Measurements from ENCODE around the gene RAPGEF4. TPM values are rescaled to one million over a fixed set of nuclear protein-coding genes. Genes with fewer than 3 reads are reported as not detected.

Gene RAPGEF4
- polyA plus RNA-seq, 12 donors: 2.1 to 16.7 (median 3.8) TPM; not detected in 1

GRCh38 chr2:172937884-172938712 lies 202.5 kb downstream of the RAPGEF4 start:
- DNase-seq: no peak

- DNase-seq: no peak
Measured at GRCh38 chr2:172938713-172939375, 203.2 kb downstream of the RAPGEF4 start.

GRCh38 chr2:172943539-172943938 lies 207.9 kb downstream of the RAPGEF4 start:
- no peak for DNase-seq

GRCh38 chr2:172944022-172944793 lies 208.6 kb downstream of the RAPGEF4 start:
- DNase-seq: no peak

- DNase-seq: no peak
Measured at GRCh38 chr2:172944794-172945509, 209.3 kb downstream of the RAPGEF4 start.

- DNase-seq: no peak
Measured at GRCh38 chr2:172945510-172945850, 209.8 kb downstream of the RAPGEF4 start.

- DNase-seq: no peak
Measured at GRCh38 chr2:172947461-172948153, 212.0 kb downstream of the RAPGEF4 start.

GRCh38 chr2:172949522-172949921 lies 213.9 kb downstream of the RAPGEF4 start:
- DNase-seq: no peak

GRCh38 chr2:172950565-172950964 lies 214.9 kb downstream of the RAPGEF4 start:
- no peak for DNase-seq

- no peak for DNase-seq
Measured at GRCh38 chr2:172951554-172951953, 215.9 kb downstream of the RAPGEF4 start.

GRCh38 chr2:172953411-172953810 lies 217.8 kb downstream of the RAPGEF4 start:
- no peak for DNase-seq

- DNase-seq: no peak
Measured at GRCh38 chr2:172953970-172954852, 218.6 kb downstream of the RAPGEF4 start.

GRCh38 chr2:172955587-172955986 lies 219.9 kb downstream of the RAPGEF4 start:
- no peak for DNase-seq

- no peak for DNase-seq
Measured at GRCh38 chr2:172957734-172958133, 222.1 kb downstream of the RAPGEF4 start.

GRCh38 chr2:172962082-172962481 lies 226.4 kb downstream of the RAPGEF4 start:
- no peak for DNase-seq

- no peak for DNase-seq
Measured at GRCh38 chr2:172962824-172963223, 227.2 kb downstream of the RAPGEF4 start.

- no peak for DNase-seq
Measured at GRCh38 chr2:172964511-172965139, 229.0 kb downstream of the RAPGEF4 start.

- DNase-seq: no peak
Measured at GRCh38 chr2:172965433-172966212, 230.0 kb downstream of the RAPGEF4 start.

All from muscle of arm (tissue), 12 donors.